Sigmoid colon (tissue), 4 donors: ENCODE data around the gene EIF2A.
"Not testable (repeated sequence)": the region's sequence is repeated elsewhere in the genome, so short reads cannot be mapped to it uniquely, and the experiment has no call there.

Experiments used
- CTCF ChIP-seq, 4 experiments: fragments of 450-650 bp in 3 of 4; fragments of 200-600 bp in 1 of 4; IDR thresholded peaks; one replicate each; pipeline ENCODE4 v1.5.1; 2016 to 2019; ENCODE audit warnings: antibody characterized with exemption in 4 of 4, mild to moderate bottlenecking in 3 of 4, moderate library complexity in 2 of 4
- POLR2A ChIP-seq, 2 donors: fragments of 450-650 bp; IDR thresholded peaks; one replicate each; pipeline ENCODE4 v1.6.1; 2016; ENCODE audit warnings: antibody characterized with exemption in 2 of 2, mild to moderate bottlenecking in 2 of 2, moderate library complexity in 2 of 2
- POLR2AphosphoS5 ChIP-seq, 4 donors: sonication (generic); formaldehyde crosslinking; IDR thresholded peaks; one replicate each; pipeline ENCODE4 v1.6.1; 2017; ENCODE audit warnings: antibody characterized with exemption in 4 of 4

- TF ChIP-seq CTCF, POLR2A, POLR2AphosphoS5 (IDR thresholded peaks at IDR 0.05): not testable (repeated sequence)
These were observed 45.6 kb upstream of the EIF2A start for GRCh38 chr3:150500960-150501359.
